HG03135 (cell line): ENCODE measurements around the gene ITGA1.

Experiments
- ATAC-seq: cut with Tn5 transposase; IDR thresholded peaks from one replicate; pipeline ENCODE4 v1.9.1; 2021; ENCODE audit warnings: mild to moderate bottlenecking, moderate library complexity; ENCODE audit not compliant: unreplicated experiment

ITGA1 gene

GRCh38 chr5:52771343-52772039 is 16.2 kb upstream of the ITGA1 start:
- ATAC-seq, result peak; percentile 97

GRCh38 chr5:52772668-52773067 is 15.0 kb upstream of the ITGA1 start:
- ATAC-seq, result no peak

GRCh38 chr5:52773342-52773741 is 14.4 kb upstream of the ITGA1 start:
- no peak for ATAC-seq

- no peak for ATAC-seq
Observed at GRCh38 chr5:52774005-52774410, 13.7 kb upstream of the ITGA1 start.

- ATAC-seq, result no peak
Observed at GRCh38 chr5:52776116-52776515, 11.6 kb upstream of the ITGA1 start.

GRCh38 chr5:52777186-52777585 is 10.5 kb upstream of the ITGA1 start:
- ATAC-seq, result no peak

GRCh38 chr5:52778781-52779180 is 8.9 kb upstream of the ITGA1 start:
- ATAC-seq, result no peak

GRCh38 chr5:52779213-52779612 is 8.5 kb upstream of the ITGA1 start:
- ATAC-seq, result no peak

- ATAC-seq, result no peak
Observed at GRCh38 chr5:52783226-52783959, 4.3 kb upstream of the ITGA1 start.

GRCh38 chr5:52784737-52785136 is 3.0 kb upstream of the ITGA1 start:
- ATAC-seq, result no peak

GRCh38 chr5:52786391-52786790 is 1.3 kb upstream of the ITGA1 start:
- no peak for ATAC-seq

GRCh38 chr5:52786949-52787599 is 642 bp upstream of the ITGA1 start:
- ATAC-seq, result no peak

GRCh38 chr5:52788505-52788821 is 747 bp downstream of the ITGA1 start:
- ATAC-seq, result no peak

- no peak for ATAC-seq
Observed at GRCh38 chr5:52789378-52789777, 1.7 kb downstream of the ITGA1 start.

GRCh38 chr5:52789851-52790250 is 2.1 kb downstream of the ITGA1 start:
- ATAC-seq, result no peak

- ATAC-seq, result no peak
Observed at GRCh38 chr5:52791366-52791765, 3.6 kb downstream of the ITGA1 start.

- no peak for ATAC-seq
Observed at GRCh38 chr5:52794519-52794918, 6.8 kb downstream of the ITGA1 start.

- ATAC-seq, result no peak
Observed at GRCh38 chr5:52796031-52796430, 8.3 kb downstream of the ITGA1 start.

- ATAC-seq, result no peak
Observed at GRCh38 chr5:52796516-52797103, 8.9 kb downstream of the ITGA1 start.

- ATAC-seq, result no peak
Observed at GRCh38 chr5:52798938-52799337, 11.2 kb downstream of the ITGA1 start.

- peak; percentile 31 for ATAC-seq
Observed at GRCh38 chr5:52799358-52799982, 11.8 kb downstream of the ITGA1 start.
